ENCODE data around the gene HHIPL2. TPM values are rescaled to one million over a fixed set of nuclear protein-coding genes. Genes with fewer than 3 reads are reported as not detected.

HHIPL2 gene
- total RNA-seq (2012; rRNA removed) (under 0.01 TPM in 1 of 2 replicates, not detected in the other), polyA plus RNA-seq (2012; rRNA removed) (0.12 and 0.17 TPM in 2 replicates), Bru-seq, nascent RNA (percentile 19 among the genes with signal in this experiment), BruChase-seq, experiment 1, labeled RNA remaining after a 6-hour chase (percentile 23 among the genes with signal in this experiment), BruChase-seq, experiment 2, labeled RNA remaining after a 2-hour chase (percentile 19 among the genes with signal in this experiment)
- polyA plus RNA-seq (2012; cell fraction: cytosol; rRNA removed): 0.02 and 0.29 TPM in 2 replicates
- polyA plus RNA-seq (2012; cell fraction: nucleus; rRNA removed; ENCODE audit: low replicate concordance): 0.41 and 2.6 TPM in 2 replicates
- long read RNA-seq, partial matches to known transcripts: 0 of 1 reads
- long read RNA-seq, other reads (novel, unspliced or antisense): 1 of 1 reads

GRCh38 chr1:222547944-222548671, at the start of gene HHIPL2:
TSS of gene HHIPL2 (minus strand) at chr1:222548104. CDS start at chr1:222548044, 60 bp downstream.
- Histone ChIP-seq H2BK15ac (ENCODE audit: low read depth, low read length) (no peak within 1 kb of the TSS), H2BK120ac (ENCODE audit: low read depth, low read length) (no peak within 1 kb of the TSS), H3K9me1 (ENCODE audit: insufficient read depth, low read length) (no peaks in the 10 kb centered on the region), H4K20me1 (ENCODE audit: insufficient read depth, low read length) (no peaks in the 10 kb centered on the region), H2AFZ (replicated peaks; ENCODE audit: low read length, poor library complexity) (peak within 1 kb of the TSS; percentile 61), H3K36me3 (ENCODE audit: control insufficient read depth, insufficient read depth, low read length) (no peaks in the 10 kb centered on the region), H4K5ac (ENCODE audit: low read depth, low read length) (no peak within 1 kb of the TSS), H3K4me1 (ENCODE audit: control insufficient read depth, insufficient read depth, low read length) (peaks cover 5% of the 10 kb centered on the region; the same call in 1 of the 2 replicates), H3K56ac (ENCODE audit: extremely low read depth, insufficient read depth, low read length) (no peak within 1 kb of the TSS), H2AK5ac (ENCODE audit: low read depth, low read length) (peak within 1 kb of the TSS; percentile 1; the same call in 1 of the 2 replicates), H3K4ac (ENCODE audit: low read depth, low read length) (no peak within 1 kb of the TSS), H2BK5ac (ENCODE audit: low read depth, low read length, poor library complexity, severe bottlenecking) (no peak within 1 kb of the TSS), H4K91ac (ENCODE audit: insufficient read depth, low read depth, low read length) (no peak within 1 kb of the TSS), H3K9me3 (ENCODE audit: control insufficient read depth, insufficient read depth, low read length) (no peaks in the 10 kb centered on the region), H3K27me3 (ENCODE audit: control insufficient read depth, insufficient read depth, low read length) (no peaks in the 10 kb centered on the region), H3K23ac (ENCODE audit: low read depth, low read length) (no peak within 1 kb of the TSS), H3K27ac (ENCODE audit: insufficient read depth, low read length) (no peak within 1 kb of the TSS; the same call in 1 of the 2 replicates), H3K9ac (ENCODE audit: low read depth, low read length) (no peak within 1 kb of the TSS), H2BK20ac (ENCODE audit: low read depth, low read length) (no peak within 1 kb of the TSS), H3K4me3 (ENCODE audit: insufficient read depth, low read depth, low read length) (no peak within 1 kb of the TSS), H4K8ac (ENCODE audit: low read depth in 2 of 2, low read length in 2 of 2) (no peak within 1 kb of the TSS), H3K18ac (ENCODE audit: low read depth, low read length) (no peak within 1 kb of the TSS; the same call in 1 of the 2 replicates), H2AK9ac (replicated peaks; ENCODE audit: low read depth, low read length, poor library complexity) (peak within 1 kb of the TSS; percentile 66), H3K79me1 (ENCODE audit: low read depth in 1 of 2, low read length in 2 of 2) (no peaks in the 10 kb centered on the region), H3K4me2 (ENCODE audit: low read depth, low read length) (no peak within 1 kb of the TSS), H3K14ac (replicated peaks; ENCODE audit: low read depth, low read length) (no peak within 1 kb of the TSS)
- dilution Hi-C loops (cut with HindIII; ENCODE audit: low sequenced_read_pairs, unreplicated experiment): no loop called here
- ATAC-seq (ENCODE audit: low read depth): no peak
- DNase-seq: no peak
- in situ Hi-C loops (cut with MboI; ENCODE audit: low sequenced_read_pairs): no loop called here
- CTCF ChIA-PET: interaction anchor here (0.7 kb wide), 1 partner anchor 231 kb away, joined by 3 read pairs; no protein-coding TSS in a partner anchor
- intact Hi-C loops (cut with micrococcal nuclease): loop anchor here (2.0 kb wide), 1 partner anchor 71 kb away; the partner anchor contains the start of gene MIA3
- POLR2A ChIA-PET (ENCODE audit: unreplicated experiment): no interaction called here
- 60% methylated on average over 1 of the region's 8 CpGs; no CpG with 5 or more reads in 1 of the 2 experiments for WGBS, 2 experiments (ENCODE audit: extremely low coverage in 2 of 2, insufficient read length in 1 of 2)
- no TSS peak for BruUV-seq (replicated peaks)
- TF ChIP-seq MAZ (IDR thresholded peaks at IDR 0.05; ENCODE audit: borderline replicate concordance, low read depth, low read length): no peak
- TF ChIP-seq BHLHE40 (IDR thresholded peaks at IDR 0.05; ENCODE audit: low read depth, low read length): no peak
- TF ChIP-seq RFX5 (IDR thresholded peaks at IDR 0.05; ENCODE audit: low read depth, low read length): no peak
- no peak for TF ChIP-seq SMC3 (IDR thresholded peaks at IDR 0.05; ENCODE audit: low read depth, low read length)
- TF ChIP-seq CHD1 (IDR thresholded peaks at IDR 0.05; ENCODE audit: low read depth, low read length): no peak
- TF ChIP-seq CTCF (conservative IDR thresholded peaks at IDR 0.05; ENCODE audit: low read depth, low read length): no peak
- TF ChIP-seq MAFK (IDR thresholded peaks at IDR 0.05; ENCODE audit: low read depth, low read length): no peak
- no peak for TF ChIP-seq NFE2L2 (IDR thresholded peaks at IDR 0.05; ENCODE audit: low read depth, low read length)
- TF ChIP-seq CEBPB (IDR thresholded peaks at IDR 0.05; ENCODE audit: low read depth, low read length): no peak
- no peak for TF ChIP-seq USF2 (IDR thresholded peaks at IDR 0.05; ENCODE audit: low read depth, low read length)
- TF ChIP-seq FOS (IDR thresholded peaks at IDR 0.05; ENCODE audit: low read depth, low read length): no peak
- no peak for TF ChIP-seq RCOR1 (IDR thresholded peaks at IDR 0.05; ENCODE audit: insufficient replicate concordance, low read length)
- no peak for TF ChIP-seq MXI1 (IDR thresholded peaks at IDR 0.05; ENCODE audit: borderline replicate concordance, low read depth, low read length)

All from IMR-90 (cell line).